Measurements from ENCODE around the gene CYB5R3.

The CYB5R3 gene

GRCh38 chr22:42649246-42650099 is at the start of gene CYB5R3:
Gene CYB5R3, minus strand, starts transcription at chr22:42649392. Its CDS starts 77 bp downstream, at chr22:42649315.
- peak; percentile 82 for DNase-seq

- DNase-seq: no peak
Measured at GRCh38 chr22:42697542-42698013, 48.4 kb upstream of the CYB5R3 start.

- no peak for DNase-seq
Measured at GRCh38 chr22:42696331-42696967, 47.3 kb upstream of the CYB5R3 start.

GRCh38 chr22:42695294-42695693 is 46.1 kb upstream of the CYB5R3 start:
- DNase-seq: no peak

GRCh38 chr22:42693763-42694683 is 44.8 kb upstream of the CYB5R3 start:
- no peak for DNase-seq

GRCh38 chr22:42693055-42693762 is 44.0 kb upstream of the CYB5R3 start:
- no peak for DNase-seq

GRCh38 chr22:42692239-42693054 is 43.3 kb upstream of the CYB5R3 start:
- no peak for DNase-seq

GRCh38 chr22:42691440-42691839 is 42.2 kb upstream of the CYB5R3 start:
- DNase-seq: no peak

- DNase-seq: no peak
Measured at GRCh38 chr22:42688241-42689211, 39.3 kb upstream of the CYB5R3 start.

GRCh38 chr22:42686756-42687491 is 37.7 kb upstream of the CYB5R3 start:
- DNase-seq: no peak

- DNase-seq: no peak
Measured at GRCh38 chr22:42685941-42686653, 36.9 kb upstream of the CYB5R3 start.

GRCh38 chr22:42684462-42685195 is 35.4 kb upstream of the CYB5R3 start:
- DNase-seq: no peak

GRCh38 chr22:42683578-42684283 is 34.5 kb upstream of the CYB5R3 start:
- DNase-seq: no peak

GRCh38 chr22:42682113-42682851 is 33.1 kb upstream of the CYB5R3 start:
- no peak for DNase-seq

- DNase-seq: no peak
Measured at GRCh38 chr22:42680648-42681047, 31.5 kb upstream of the CYB5R3 start.

- DNase-seq: no peak
Measured at GRCh38 chr22:42679691-42680090, 30.5 kb upstream of the CYB5R3 start.

- DNase-seq: no peak
Measured at GRCh38 chr22:42678894-42679293, 29.7 kb upstream of the CYB5R3 start.
